HG03103 (cell line): ENCODE data around the gene IFITM2.
A peak's percentile ranks its signal among the peaks of the same experiment; 100 is the strongest.
"Not testable (repeated sequence)": the region's sequence is repeated elsewhere in the genome, so short reads cannot be mapped to it uniquely, and the experiment has no call there.

Experiments used
- ATAC-seq: cut with Tn5 transposase; IDR thresholded peaks from one replicate; pipeline ENCODE4 v1.9.1; 2021; ENCODE audit warnings: low read depth; ENCODE audit not compliant: unreplicated experiment

IFITM2 gene

DNA sequence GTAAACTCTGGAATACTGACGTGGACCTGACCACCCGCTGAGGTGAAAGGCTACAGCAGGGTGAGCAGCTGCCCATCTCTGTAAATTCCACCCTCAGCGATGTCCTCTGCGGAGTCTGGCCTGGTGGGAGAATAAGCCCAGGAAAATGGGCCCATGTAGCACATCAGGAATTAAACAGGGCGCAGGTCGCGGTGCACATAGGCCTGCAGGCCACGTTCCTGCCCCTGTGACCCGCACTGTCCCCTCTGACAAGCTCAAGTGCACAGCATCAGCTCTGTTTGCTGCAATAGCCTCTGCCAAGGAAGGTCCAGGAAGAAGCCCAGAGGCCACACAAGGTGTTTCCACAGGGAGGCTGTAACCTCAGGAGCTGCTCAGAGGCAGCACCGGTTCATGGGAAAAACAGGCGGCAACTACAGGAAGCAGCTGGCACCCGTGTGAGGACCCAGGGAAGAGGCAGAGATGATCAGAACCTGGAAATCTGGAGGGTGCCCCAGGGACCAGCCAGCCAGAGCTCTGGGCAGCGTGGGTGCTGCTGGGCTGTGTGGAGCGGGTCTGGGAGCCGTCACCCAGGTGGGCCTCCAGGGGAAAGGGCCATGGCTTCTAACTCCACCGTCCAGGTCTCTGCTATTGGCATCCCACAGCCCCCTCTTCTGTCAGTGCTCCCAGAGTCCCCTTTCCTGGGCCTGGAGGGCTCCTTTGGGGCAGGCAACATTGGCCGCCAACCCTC, 808 bp upstream of the IFITM2 start:
- ATAC-seq = no peak

DNA sequence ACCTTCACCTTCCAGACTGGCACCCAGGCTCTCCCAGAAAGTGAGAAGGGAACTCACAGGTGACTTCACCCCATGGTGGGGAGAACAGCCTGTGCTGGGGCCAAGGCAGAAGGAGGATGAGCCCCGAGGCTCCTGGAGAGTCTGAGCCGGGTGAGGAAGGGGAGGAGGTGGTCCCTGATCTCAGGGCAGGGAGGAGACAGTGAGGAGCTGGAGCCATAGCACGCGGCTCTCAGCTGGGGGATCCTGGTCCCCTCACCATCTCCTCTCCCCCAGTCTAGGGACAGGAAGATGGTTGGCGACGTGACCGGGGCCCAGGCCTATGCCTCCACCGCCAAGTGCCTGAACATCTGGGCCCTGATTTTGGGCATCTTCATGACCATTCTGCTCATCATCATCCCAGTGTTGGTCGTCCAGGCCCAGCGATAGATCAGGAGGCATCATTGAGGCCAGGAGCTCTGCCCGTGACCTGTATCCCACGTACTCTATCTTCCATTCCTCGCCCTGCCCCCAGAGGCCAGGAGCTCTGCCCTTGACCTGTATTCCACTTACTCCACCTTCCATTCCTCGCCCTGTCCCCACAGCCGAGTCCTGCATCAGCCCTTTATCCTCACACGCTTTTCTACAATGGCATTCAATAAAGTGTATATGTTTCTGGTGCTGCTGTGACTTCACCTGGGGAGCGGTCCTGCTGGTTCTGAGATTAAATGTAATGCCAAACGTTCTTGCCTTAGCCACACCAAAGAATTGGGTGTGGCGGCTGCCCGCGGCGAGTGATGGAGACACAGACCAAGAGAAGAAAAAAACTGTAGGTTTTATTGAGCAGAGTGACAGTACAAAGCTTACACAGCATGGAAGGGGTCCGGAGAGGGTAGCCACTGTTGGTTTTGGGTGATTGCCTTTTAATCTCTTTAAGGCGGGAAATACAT, 1.4 kb downstream of the IFITM2 start:
- ATAC-seq = not testable (repeated sequence)

DNA sequence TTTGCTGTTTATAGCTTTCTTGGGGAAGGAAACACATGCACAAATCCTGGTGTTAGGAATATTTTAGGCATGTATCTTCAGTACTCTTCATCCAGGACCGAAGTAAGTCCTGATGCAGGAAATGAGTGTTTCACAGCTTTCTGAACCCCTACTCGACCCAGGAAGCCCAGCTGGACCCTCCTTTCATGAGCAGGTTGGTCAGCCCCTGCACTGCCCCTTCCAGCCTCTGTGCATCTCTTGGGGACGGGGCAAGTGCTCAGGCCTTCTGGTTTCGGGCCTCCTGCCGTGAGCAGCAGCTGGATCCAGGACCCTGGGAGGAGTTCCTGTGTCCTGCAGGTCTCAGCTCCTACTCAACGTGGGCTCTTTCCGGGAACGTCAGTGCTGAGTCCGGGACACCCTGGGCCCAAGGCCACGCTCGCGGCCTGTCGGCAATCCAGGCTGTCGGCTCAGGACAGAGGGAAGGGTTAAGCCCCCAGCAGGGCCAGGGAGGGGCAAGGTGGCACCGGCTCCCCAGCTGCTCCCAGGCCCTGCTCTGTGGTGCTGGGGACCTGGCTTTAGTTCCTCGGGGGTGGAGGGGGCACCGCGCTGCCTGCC, 2.5 kb downstream of the IFITM2 start:
- not testable (repeated sequence) for ATAC-seq

DNA sequence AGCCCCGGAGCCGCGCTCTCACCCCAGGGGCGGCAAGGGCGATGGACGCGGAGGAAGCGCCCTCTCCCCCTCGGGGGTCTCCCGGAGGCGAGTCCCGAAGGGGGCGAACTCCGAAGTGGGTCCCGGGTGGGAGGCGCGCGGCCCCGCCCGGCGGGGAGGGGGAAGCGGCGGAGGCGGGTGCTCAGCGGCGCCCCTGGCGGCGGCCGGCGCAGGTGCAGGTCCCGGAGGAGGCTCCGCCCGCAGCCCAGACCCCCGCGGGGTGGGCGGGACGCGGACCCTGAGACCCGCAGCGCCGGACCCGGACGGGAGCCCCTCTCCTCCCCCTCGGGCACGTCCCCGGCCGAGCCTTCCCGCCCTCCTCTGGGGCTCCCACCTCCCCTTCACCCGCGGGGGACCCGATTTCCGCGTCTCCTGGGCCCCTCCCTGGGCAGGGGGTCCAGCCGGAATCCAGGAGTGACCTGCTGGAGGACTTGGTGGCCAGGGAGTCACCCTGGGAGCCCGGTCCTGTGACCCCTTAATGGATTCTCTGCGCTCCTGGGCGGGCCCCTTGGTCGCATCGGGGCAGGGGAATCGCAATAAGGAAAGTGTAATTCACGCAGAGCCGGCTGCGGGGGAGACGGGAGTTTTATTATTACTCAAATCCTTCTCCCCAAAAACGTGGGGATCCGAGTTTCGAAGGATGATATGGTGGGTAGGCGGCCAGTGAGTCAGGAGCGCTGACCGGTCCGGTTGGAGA, 3.6 kb downstream of the IFITM2 start:
- not testable (repeated sequence) for ATAC-seq

DNA sequence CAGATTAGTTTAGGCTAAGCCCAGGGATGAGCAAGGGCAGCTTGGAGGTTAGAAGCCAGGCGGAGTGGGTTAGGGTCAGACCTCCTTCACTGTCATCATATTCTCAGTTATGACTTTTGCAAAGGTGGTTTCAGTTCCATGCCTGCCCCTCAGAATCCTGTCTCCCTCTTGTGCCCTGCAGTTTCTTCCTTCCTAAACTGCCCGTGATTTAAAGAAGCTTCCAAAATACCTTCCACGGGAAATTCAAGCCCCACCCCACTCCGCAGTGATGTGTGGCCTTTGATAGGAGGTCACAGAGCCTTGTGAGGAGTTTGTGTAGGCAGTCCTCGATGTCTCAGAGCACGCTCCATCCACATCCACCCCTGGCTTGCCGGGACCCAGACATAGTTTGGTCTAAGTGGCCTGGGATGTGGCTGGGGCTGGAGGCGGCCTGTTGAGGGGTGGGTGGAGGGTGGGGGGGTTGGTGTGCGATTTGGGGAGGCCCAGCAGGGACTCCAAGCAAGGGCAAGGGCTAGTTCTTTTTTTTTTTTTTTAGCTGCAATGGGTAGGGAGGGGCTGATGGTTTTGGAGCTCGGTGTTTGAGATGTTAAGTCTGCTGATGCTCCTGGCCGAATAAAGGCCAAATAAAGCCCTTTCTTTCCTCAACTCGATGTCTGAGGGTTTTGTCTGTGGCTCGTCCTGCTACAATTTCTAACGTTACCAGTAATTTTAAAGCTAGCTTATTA, 4.6 kb downstream of the IFITM2 start:
- ATAC-seq = no peak

DNA sequence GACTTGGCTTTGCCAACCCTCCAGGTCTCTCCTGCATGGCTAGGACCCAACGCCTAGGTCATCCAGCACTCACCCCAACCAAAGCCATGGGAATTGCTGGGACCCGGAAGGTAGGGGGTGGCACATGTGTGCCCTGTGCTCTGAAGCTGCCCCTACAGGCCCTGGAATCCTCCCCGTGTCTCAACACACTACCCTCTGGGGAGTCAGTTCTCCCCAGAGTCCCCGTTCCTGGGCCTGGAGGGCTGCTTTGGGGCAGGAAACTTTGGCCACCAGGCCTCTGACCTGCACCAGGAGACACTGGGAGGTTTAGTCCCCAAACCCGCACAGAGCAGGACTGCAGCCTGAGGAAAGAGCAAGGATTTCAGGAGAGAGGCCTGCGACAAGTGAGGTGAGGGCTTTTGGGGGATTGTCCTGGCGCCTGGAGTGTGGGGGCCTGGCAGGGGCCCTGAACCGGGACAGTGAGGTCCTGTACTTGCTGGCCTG, 5.7 kb downstream of the IFITM2 start:
- ATAC-seq = no peak

DNA sequence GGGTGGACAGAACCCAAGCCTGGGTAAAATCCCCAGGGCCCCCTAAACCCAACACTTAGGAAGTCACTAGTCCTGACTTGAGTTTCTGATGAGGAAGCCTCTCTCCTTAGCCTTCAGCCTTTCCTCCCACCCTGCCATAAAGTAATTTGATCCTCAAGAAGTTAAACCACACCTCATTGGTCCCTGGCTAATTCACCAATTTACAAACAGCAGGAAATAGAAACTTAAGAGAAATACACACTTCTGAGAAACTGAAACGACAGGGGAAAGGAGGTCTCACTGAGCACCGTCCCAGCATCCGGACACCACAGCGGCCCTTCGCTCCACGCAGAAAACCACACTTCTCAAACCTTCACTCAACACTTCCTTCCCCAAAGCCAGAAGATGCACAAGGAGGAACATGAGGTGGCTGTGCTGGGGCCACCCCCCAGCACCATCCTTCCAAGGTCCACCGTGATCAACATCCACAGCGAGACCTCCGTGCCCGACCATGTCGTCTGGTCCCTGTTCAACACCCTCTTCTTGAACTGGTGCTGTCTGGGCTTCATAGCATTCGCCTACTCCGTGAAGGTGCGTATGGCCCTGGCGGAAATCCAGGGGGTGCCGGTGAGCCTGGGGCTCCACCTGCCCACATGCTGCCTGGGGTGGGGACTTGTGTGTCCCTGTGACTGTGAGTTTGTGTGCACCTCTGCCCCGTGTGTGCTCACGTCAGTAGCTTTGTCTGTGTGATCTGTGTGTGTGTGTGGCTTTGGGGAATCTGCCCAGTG, 6.4 kb downstream of the IFITM2 start, which contains the start of gene IFITM1:
IFITM1 (plus strand) TSS at position 254 of the 767 bp plus-strand sequence; CDS start at position 385, 131 bp downstream.
- peak; percentile 26 for ATAC-seq

DNA sequence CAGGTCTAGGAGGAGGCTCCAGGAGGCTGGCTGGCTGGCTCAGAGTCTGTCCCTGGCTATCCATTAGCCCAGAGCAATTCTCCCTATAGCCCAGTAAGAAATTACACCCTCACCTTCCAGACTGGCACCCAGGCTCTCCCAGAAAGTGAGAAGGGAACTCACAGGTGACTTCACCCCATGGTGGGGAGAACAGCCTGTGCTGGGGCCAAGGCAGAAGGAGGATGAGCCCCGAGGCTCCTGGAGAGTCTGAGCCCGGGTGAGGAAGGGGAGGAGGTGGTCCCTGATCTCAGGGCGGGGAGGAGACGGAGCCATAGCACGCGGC, 6.9 kb downstream of the IFITM2 start:
- ATAC-seq = not testable (repeated sequence)

DNA sequence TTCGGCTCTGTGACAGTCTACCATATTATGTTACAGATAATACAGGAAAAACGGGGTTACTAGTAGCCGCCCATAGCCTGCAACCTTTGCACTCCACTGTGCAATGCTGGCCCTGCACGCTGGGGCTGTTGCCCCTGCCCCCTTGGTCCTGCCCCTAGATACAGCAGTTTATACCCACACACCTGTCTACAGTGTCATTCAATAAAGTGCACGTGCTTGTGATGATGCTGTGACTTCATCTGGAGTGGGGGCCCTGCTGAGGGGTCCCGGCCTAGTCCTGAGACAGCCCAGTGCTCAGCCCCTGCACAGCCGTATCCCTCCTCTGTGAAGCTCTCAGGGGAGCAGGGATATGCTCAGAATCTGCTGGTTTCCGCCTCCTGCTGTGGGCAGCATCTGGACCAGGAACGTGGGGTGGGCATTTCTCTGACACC, 7.5 kb downstream of the IFITM2 start:
- ATAC-seq = no peak

DNA sequence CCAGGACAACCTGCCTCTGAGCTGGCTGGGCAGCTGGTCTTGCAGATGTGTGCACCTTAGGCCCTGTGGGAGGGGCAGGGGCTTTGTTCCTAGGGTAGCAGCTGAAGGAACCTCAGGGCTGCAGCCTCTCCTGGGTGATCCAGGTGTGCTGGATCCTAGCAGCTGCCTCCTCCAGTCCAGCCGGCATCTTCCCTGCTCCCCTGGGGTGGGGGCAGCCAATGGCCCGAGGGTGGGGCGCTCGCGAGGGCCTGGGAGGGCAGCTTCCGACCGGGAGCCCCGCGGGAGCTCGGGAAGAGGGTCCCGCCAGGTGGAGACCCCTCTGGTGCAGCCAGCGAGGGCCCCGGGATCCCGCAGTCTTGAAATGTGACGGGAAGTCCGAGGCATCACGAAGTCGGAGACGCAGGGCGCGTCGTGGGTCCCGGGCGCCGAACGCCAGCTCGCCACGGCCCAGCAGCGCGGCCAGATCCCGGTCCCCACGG, 7.9 kb downstream of the IFITM2 start:
- no peak for ATAC-seq

DNA sequence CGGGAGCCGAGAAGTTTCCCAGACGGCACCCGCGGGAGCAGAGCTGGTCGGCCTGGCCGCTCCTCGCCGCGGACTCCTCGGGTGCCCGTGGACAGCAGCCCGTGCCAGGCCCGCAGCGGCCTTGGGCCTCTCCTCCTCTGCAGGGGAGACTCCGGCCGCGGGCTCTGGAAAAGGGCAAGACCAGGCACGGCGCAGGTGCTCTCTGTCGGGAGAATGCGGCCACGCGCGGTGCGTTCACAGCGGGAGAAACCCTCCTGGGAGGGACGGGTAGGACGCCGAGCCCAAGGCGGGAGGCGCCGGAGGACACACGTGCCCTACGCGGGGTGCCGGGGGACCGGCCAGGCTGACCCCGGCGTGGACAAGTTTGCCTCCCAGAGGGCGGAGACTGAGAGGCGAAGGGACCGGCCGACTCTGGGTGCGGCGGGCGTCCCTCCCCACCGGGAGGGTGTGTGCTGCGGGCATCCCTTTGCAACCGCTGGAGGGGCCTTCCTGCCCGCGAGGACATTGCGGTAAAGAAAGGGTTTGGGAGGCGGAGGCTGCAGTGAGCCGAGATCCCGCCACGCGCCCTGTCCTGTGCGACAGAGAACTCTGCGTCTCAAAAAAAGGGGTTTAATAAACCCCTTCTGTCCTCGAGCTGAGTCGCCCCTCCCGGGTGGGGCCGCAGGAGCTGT, 8.6 kb downstream of the IFITM2 start:
- ATAC-seq = no peak

DNA sequence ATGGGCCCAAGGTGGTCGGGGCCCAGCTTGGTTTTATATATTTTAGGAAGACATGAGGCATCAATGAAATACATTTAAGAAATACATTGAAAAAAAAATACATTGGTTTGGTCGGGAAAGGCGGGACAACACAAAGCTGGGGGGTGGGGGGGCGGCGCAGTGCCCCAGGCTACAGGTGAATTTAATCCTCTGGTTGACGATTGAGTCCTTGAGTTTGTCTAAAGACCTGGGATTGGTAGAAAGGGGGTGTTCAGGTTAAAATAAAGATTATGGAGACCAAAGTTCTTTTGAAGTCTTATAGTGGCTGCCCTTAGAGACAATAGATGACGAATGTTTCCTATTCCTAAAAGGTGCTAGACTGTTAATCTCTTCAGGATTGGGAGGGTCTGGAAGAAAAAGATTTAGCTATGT, 9.3 kb downstream of the IFITM2 start:
- no peak for ATAC-seq

DNA sequence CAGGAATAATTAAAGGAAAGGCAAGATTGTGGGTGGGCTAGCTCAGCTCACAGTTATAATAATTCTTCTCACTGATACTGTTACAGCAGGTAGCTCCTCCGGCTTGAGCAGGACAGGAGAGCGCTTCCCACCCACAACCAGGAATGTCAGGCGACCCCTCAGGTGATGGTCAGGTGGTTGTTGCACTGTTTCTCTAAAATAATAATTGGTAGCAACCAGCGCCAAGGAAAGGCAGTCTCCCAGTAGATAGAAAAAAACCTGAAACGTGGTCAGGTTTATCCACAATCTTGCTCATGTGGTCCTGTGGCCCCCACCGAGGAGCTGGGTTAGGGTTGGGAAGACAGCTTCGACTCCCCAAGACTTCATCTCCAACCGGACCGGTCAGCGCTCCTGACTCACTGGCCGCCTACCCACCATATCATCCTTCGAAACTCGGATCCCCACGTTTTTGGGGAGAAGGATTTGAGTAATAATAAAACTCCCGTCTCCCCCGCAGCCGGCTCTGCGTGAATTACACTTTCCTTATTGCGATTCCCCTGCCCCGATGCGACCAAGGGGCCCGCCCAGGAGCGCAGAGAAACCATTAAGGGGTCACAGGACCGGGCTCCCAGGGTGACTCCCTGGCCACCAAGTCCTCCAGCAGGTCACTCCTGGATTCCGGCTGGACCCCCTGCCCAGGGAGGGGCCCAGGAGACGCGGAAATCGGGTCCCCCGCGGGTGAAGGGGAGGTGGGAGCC, 10.2 kb downstream of the IFITM2 start:
- ATAC-seq = not testable (repeated sequence)

DNA sequence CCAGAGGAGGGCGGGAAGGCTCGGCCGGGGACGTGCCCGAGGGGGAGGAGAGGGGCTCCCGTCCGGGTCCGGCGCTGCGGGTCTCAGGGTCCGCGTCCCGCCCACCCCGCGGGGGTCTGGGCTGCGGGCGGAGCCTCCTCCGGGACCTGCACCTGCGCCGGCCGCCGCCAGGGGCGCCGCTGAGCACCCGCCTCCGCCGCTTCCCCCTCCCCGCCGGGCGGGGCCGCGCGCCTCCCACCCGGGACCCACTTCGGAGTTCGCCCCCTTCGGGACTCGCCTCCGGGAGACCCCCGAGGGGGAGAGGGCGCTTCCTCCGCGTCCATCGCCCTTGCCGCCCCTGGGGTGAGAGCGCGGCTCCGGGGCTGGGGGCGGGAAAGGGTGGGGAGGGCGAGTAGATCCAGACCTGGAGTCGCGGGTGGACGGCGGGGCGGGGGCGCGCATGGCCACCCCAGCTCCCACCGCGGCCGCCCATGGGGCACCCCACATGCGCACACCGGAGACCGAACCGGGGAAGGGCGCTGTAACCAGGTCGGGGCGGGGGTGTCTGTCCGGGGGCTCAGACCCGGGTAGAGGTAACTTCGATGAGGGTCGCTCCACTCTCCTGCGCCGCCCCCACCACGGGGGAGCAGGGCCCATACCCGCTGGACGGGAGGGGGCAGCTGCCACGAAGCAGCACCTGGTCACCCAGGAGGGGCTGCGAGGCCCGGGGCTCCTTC, 10.9 kb downstream of the IFITM2 start:
- ATAC-seq = not testable (repeated sequence)

DNA sequence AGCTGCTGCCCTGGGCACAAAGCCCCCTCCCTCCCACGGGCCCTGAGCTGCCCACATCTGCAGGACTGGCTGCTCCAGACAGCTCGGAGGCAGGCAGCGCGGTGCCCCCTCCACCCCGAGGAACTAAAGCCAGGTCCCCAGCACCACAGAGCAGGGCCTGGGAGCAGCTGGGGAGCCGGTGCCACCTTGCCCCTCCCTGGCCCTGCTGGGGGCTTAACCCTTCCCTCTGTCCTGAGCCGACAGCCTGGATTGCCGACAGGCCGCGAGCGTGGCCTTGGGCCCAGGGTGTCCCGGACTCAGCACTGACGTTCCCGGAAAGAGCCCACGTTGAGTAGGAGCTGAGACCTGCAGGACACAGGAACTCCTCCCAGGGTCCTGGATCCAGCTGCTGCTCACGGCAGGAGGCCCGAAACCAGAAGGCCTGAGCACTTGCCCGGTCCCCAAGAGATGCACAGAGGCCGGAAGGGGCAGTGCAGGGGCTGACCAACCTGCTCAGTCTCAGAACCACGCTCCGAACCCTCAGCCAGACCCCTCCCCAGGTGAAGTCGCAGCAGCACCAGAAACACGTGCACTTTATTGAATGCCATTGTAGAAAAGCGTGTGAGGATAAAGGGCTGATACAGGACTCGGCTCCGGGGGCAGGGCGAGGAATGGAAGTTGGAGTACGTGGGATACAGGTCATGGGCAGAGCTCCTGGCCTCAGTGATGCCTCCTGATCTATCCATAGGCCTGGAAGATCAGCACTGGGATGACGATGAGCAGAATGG, 11.7 kb downstream of the IFITM2 start:
- not testable (repeated sequence) for ATAC-seq

DNA sequence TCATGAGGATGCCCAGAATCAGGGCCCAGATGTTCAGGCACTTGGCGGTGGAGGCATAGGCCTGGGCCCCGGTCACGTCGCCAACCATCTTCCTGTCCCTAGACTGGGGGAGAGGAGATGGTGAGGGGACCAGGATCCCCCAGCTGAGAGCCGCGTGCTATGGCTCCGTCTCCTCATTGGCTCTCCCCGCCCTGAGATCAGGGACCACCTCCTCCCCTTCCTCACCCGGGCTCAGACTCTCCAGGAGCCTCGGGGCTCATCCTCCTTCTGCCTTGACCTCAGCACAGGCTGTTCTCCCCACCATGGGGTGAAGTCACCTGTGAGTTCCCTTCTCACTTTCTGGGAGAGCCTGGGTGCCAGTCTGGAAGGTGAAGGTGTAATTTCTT, 12.3 kb downstream of the IFITM2 start:
- ATAC-seq = not testable (repeated sequence)
